Thyroid gland (tissue), 4 donors: ENCODE data around the gene NMT1. TPM values are rescaled to one million over a fixed set of nuclear protein-coding genes. Genes with fewer than 3 reads are reported as not detected.

Experiments used
- DNase-seq, 2 donors: peaks; one replicate each; pipeline ENCODE4 v3.0.0-alpha.2; 2019
- H3K27ac ChIP-seq, 3 donors: fragments of 200-600 bp; sonication (generic); 1 replicate in 2 of 3; 2 replicates in 1 of 3; pipeline ENCODE4 v1.5.1; 2016 to 2019; ENCODE audit warnings: mild to moderate bottlenecking in 1 of 3, moderate library complexity in 1 of 3
- H3K27me3 ChIP-seq: fragments of 200-600 bp; sonication (generic); one replicate; pipeline ENCODE4 v1.5.1; 2019
- H3K36me3 ChIP-seq, 2 donors: fragments of 200-600 bp; sonication (generic); one replicate each; pipeline ENCODE4 v1.5.1; 2016 to 2019
- H3K4me1 ChIP-seq, 2 donors: fragments of 200-600 bp; sonication (generic); one replicate each; pipeline ENCODE4 v1.5.1; 2017 to 2019
- H3K4me3 ChIP-seq, 3 donors: fragments of 200-600 bp; sonication (generic); replicated peaks in 1 of 3; 1 replicate in 2 of 3; 2 replicates in 1 of 3; pipeline ENCODE4 v1.5.1; 2016; ENCODE audit warnings: mild to moderate bottlenecking in 1 of 3
- H3K9me3 ChIP-seq: fragments of 200-600 bp; sonication (generic); one replicate; pipeline ENCODE4 v1.5.1; 2017
- POLR2A ChIP-seq, 2 donors: fragments of 450-650 bp; IDR thresholded peaks; one replicate each; pipeline ENCODE4 v1.6.1; 2017; ENCODE audit warnings: antibody characterized with exemption in 2 of 2, mild to moderate bottlenecking in 2 of 2, moderate library complexity in 1 of 2
- WGBS, 2 donors: methylation state at CpG; one replicate each; pipeline ENCODE4 v1.1.5; 2017; 5-methylcytosine and 5-hydroxymethylcytosine counted together
- intact Hi-C: fragments of 100-400 bp; cut with DNase I; formaldehyde crosslinking; loops from one replicate; pipeline ENCODE4 v1.15.1; 2023
- total RNA-seq, 4 donors: library from RNA; depleted of rRNA; stranded (reverse); fragments of >200 nt; gene quantifications; one replicate each; pipeline ENCODE4 v1.2.3, GENCODE V29; 2016
- TF ChIP-seq, protein P1 (sequence below), 6 experiments: fragments of 200-600 bp in 3 of 6; fragments of 450-650 bp in 3 of 6; sonication (generic) in 3 of 6; IDR thresholded peaks; one replicate each; pipeline ENCODE4 v1.5.1; 2016 to 2019; ENCODE audit warnings: antibody characterized with exemption in 6 of 6, mild to moderate bottlenecking in 2 of 6, inconsistent platforms in 1 of 6, moderate library complexity in 1 of 6

Gene NMT1
- total RNA-seq, 4 donors from 2014 or later: 71.7 to 98.9 (median 85.2) TPM

GRCh38 chr17:45146890-45147580 is 85.9 kb downstream of the NMT1 start:
- H3K4me3 ChIP-seq: peak overlapping the region; percentile 21 to 71 (median 24)
- peaks cover 17 to 41% of the 10 kb centered on the region in 2 donors for H3K4me1 ChIP-seq
- intact Hi-C loops: loop anchor here (10.0 kb wide), 1 partner anchor 238 kb away; no protein-coding TSS in a partner anchor
- WGBS, 2 donors: 12 to 20% methylated on average over 10 to 23 of the region's 29 CpGs
- TF ChIP-seq, protein P1, sequence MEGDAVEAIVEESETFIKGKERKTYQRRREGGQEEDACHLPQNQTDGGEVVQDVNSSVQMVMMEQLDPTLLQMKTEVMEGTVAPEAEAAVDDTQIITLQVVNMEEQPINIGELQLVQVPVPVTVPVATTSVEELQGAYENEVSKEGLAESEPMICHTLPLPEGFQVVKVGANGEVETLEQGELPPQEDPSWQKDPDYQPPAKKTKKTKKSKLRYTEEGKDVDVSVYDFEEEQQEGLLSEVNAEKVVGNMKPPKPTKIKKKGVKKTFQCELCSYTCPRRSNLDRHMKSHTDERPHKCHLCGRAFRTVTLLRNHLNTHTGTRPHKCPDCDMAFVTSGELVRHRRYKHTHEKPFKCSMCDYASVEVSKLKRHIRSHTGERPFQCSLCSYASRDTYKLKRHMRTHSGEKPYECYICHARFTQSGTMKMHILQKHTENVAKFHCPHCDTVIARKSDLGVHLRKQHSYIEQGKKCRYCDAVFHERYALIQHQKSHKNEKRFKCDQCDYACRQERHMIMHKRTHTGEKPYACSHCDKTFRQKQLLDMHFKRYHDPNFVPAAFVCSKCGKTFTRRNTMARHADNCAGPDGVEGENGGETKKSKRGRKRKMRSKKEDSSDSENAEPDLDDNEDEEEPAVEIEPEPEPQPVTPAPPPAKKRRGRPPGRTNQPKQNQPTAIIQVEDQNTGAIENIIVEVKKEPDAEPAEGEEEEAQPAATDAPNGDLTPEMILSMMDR (IDR thresholded peaks at IDR 0.05): no peak
- TF ChIP-seq POLR2A (IDR thresholded peaks at IDR 0.05): no peak
- H3K36me3 ChIP-seq: no peaks in the 10 kb centered on the region
- H3K27ac ChIP-seq: peak overlapping the region; percentile 93 to 99 (median 98)
- no peaks in the 10 kb centered on the region for H3K9me3 ChIP-seq
- no peaks in the 10 kb centered on the region for H3K27me3 ChIP-seq
- DNase-seq: peak; percentile 33 to 67

- DNase-seq: peak; percentile 71 to 77
- 0% methylated on average over 34 of the region's 38 CpGs for WGBS, 2 donors
- TF ChIP-seq POLR2A (IDR thresholded peaks at IDR 0.05): no peak
- TF ChIP-seq, protein P1 (IDR thresholded peaks at IDR 0.05): peak in 1 of 6 experiments; percentile 23
Measured at GRCh38 chr17:45147581-45148182, 86.6 kb downstream of the NMT1 start.

GRCh38 chr17:45148183-45149036 is 87.3 kb downstream of the NMT1 start, which contains the start of gene HEXIM1:
Gene HEXIM1 (plus strand): TSS chr17:45148475. CDS start chr17:45149191, 716 bp downstream.
- intact Hi-C loops: loop anchor here (10.0 kb wide), 1 partner anchor 236 kb away; no protein-coding TSS in a partner anchor
- DNase-seq: peak; percentile 99
- Histone ChIP-seq H3K4me3 (peak within 1 kb of the TSS; percentile 57 to 71 (median 58)), H3K36me3 (no peaks in the 10 kb centered on the region), H3K4me1 (peaks cover 17 to 41% of the 10 kb centered on the region in 2 donors), H3K27ac (peak within 1 kb of the TSS; percentile 93 to 99 (median 98)), H3K27me3 (no peaks in the 10 kb centered on the region), H3K9me3 (no peaks in the 10 kb centered on the region)
- 0% methylated on average over 52 to 58 of the region's 58 CpGs for WGBS, 2 donors
- peak; percentile 96 to 100 for TF ChIP-seq POLR2A (IDR thresholded peaks at IDR 0.05)
- TF ChIP-seq, protein P1 (IDR thresholded peaks at IDR 0.05): no peak

More at GRCh38 chr17:45147581-45148182, 86.6 kb downstream of the NMT1 start:
- Histone ChIP-seq H3K27me3 (no peaks in the 10 kb centered on the region), H3K4me3 (peak overlapping the region; percentile 21 to 71 (median 58)), H3K27ac (peak overlapping the region; percentile 93 to 99 (median 98)), H3K36me3 (no peaks in the 10 kb centered on the region), H3K9me3 (no peaks in the 10 kb centered on the region), H3K4me1 (peaks cover 17 to 41% of the 10 kb centered on the region in 2 donors)
- intact Hi-C loops: loop anchor here (10.0 kb wide), 1 partner anchor 237 kb away; no protein-coding TSS in a partner anchor

DNA sequence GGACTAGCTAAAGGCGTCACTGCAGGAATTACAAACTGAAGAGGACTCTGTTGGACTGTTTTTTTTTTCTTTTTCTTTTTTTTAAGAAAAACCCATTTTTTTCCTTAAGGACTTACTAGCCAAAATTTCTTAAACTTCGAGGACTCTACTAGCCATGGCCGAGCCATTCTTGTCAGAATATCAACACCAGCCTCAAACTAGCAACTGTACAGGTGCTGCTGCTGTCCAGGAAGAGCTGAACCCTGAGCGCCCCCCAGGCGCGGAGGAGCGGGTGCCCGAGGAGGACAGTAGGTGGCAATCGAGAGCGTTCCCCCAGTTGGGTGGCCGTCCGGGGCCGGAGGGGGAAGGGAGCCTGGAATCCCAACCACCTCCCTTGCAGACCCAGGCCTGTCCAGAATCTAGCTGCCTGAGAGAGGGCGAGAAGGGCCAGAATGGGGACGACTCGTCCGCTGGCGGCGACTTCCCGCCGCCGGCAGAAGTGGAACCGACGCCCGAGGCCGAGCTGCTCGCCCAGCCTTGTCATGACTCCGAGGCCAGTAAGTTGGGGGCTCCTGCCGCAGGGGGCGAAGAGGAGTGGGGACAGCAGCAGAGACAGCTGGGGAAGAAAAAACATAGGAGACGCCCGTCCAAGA is 88.0 kb downstream of the NMT1 start:
- Histone ChIP-seq H3K27me3 (no peaks in the 10 kb centered on the region), H3K27ac (peak overlapping the region; percentile 93 to 97 (median 96)), H3K4me1 (peaks cover 17 to 38% of the 10 kb centered on the region in 2 donors), H3K4me3 (peak overlapping the region; percentile 37 to 57 (median 50)), H3K9me3 (no peaks in the 10 kb centered on the region), H3K36me3 (no peaks in the 10 kb centered on the region)
- DNase-seq: peak; percentile 88 to 90
- WGBS, 2 donors: 1% methylated on average over 28 to 32 of the region's 32 CpGs
- intact Hi-C loops: loop anchor here (10.0 kb wide), 1 partner anchor 236 kb away; no protein-coding TSS in a partner anchor
- peak in 1 of 2 donors; percentile 60 for TF ChIP-seq POLR2A (IDR thresholded peaks at IDR 0.05)
- TF ChIP-seq, protein P1 (IDR thresholded peaks at IDR 0.05): peak; percentile 47 to 87 (median 72)
